Nephron progenitor cell (in vitro differentiated cells): ENCODE data around the gene DTNB.
A peak's percentile ranks its signal among the peaks of the same experiment; 100 is the strongest.
"Not testable (repeated sequence)": the region's sequence is repeated elsewhere in the genome, so short reads cannot be mapped to it uniquely, and the experiment has no call there.

Experiments
- DNase-seq: peaks from one replicate; pipeline ENCODE4 v3.0.0; 2021
- H3K27ac Mint-ChIP-seq: 2 replicates; pipeline ENCODE4 v1.8.0; 2021; ENCODE audit warnings: mild to moderate bottlenecking, moderate library complexity, mixed read lengths
- H3K27me3 Mint-ChIP-seq: 2 replicates; pipeline ENCODE4 v1.8.0; 2021; ENCODE audit warnings: mild to moderate bottlenecking, low read depth, mixed read lengths; ENCODE audit not compliant: poor library complexity
- H3K36me3 Mint-ChIP-seq: 2 replicates; pipeline ENCODE4 v1.8.0; 2021; ENCODE audit warnings: low read depth, mixed read lengths
- H3K4me1 Mint-ChIP-seq: 2 replicates; pipeline ENCODE4 v1.8.0; 2021; ENCODE audit warnings: mixed read lengths
- H3K4me3 Mint-ChIP-seq: 2 replicates; pipeline ENCODE4 v1.8.0; 2021; ENCODE audit warnings: mild to moderate bottlenecking, moderate library complexity, mixed read lengths
- H3K9me3 Mint-ChIP-seq: 2 replicates; pipeline ENCODE4 v1.8.0; 2021; ENCODE audit warnings: mild to moderate bottlenecking, moderate library complexity, mixed read lengths
- CTCF ChIP-seq: fragments of 200-600 bp; sonication (generic); IDR thresholded peaks from 2 replicates; pipeline ENCODE4 v1.5.0; 2021; ENCODE audit warnings: antibody characterized with exemption

Gene DTNB

GRCh38 chr2:25711675-25712354 is 38.4 kb upstream of the DTNB start:
- peak; percentile 15 for DNase-seq
- Mint-ChIP-seq H3K27me3 (peaks cover 20% of the 10 kb centered on the region), H3K4me3 (peak overlapping the region; percentile 68), H3K9me3 (peaks cover 13% of the 10 kb centered on the region), H3K4me1 (peaks cover 40% of the 10 kb centered on the region), H3K27ac (peak overlapping the region; percentile 95), H3K36me3 (no peaks in the 10 kb centered on the region)
- TF ChIP-seq CTCF = no peak

- H3K4me3 Mint-ChIP-seq = peak overlapping the region; percentile 4
- H3K36me3 Mint-ChIP-seq = no peaks in the 10 kb centered on the region
- DNase-seq = no peak
- H3K9me3 Mint-ChIP-seq = peaks cover 18% of the 10 kb centered on the region
- peaks cover 20% of the 10 kb centered on the region for H3K27me3 Mint-ChIP-seq
- peaks cover 40% of the 10 kb centered on the region for H3K4me1 Mint-ChIP-seq
- H3K27ac Mint-ChIP-seq = no peak overlapping the region
- TF ChIP-seq CTCF = no peak
Observed at GRCh38 chr2:25710750-25711149, 37.4 kb upstream of the DTNB start.

- H3K27me3 Mint-ChIP-seq = peaks cover 18% of the 10 kb centered on the region
- no peak overlapping the region for H3K27ac Mint-ChIP-seq
- H3K4me3 Mint-ChIP-seq = no peak overlapping the region
- H3K4me1 Mint-ChIP-seq = peaks cover 40% of the 10 kb centered on the region
- TF ChIP-seq CTCF = no peak
- no peaks in the 10 kb centered on the region for H3K36me3 Mint-ChIP-seq
- peaks cover 25% of the 10 kb centered on the region for H3K9me3 Mint-ChIP-seq
- DNase-seq = no peak
Observed at GRCh38 chr2:25709349-25709748, 36.0 kb upstream of the DTNB start.

GRCh38 chr2:25707927-25708590 is 34.7 kb upstream of the DTNB start:
- Mint-ChIP-seq H3K36me3 (no peaks in the 10 kb centered on the region), H3K9me3 (peaks cover 21% of the 10 kb centered on the region), H3K4me3 (no peak overlapping the region), H3K4me1 (peaks cover 40% of the 10 kb centered on the region), H3K27ac (peak overlapping the region; percentile 33), H3K27me3 (peaks cover 14% of the 10 kb centered on the region)
- DNase-seq = no peak
- no peak for TF ChIP-seq CTCF

- not testable (repeated sequence) for H3K27ac Mint-ChIP-seq, DNase-seq, H3K4me3 Mint-ChIP-seq, H3K36me3 Mint-ChIP-seq
- Mint-ChIP-seq H3K4me1 (peaks cover 19% of the 10 kb centered on the region), H3K9me3 (peaks cover 18% of the 10 kb centered on the region), H3K27me3 (peaks cover 14% of the 10 kb centered on the region)
Observed at GRCh38 chr2:25705575-25705974, 32.2 kb upstream of the DTNB start.

- Mint-ChIP-seq H3K9me3 (peaks cover 13% of the 10 kb centered on the region), H3K36me3 (no peaks in the 10 kb centered on the region), H3K27me3 (peaks cover 8% of the 10 kb centered on the region), H3K4me3 (no peak overlapping the region), H3K4me1 (peaks cover 5% of the 10 kb centered on the region), H3K27ac (no peak overlapping the region)
- no peak for TF ChIP-seq CTCF
- no peak for DNase-seq
Observed at GRCh38 chr2:25701801-25702200, 28.4 kb upstream of the DTNB start.
